HepG2 (cell line): ENCODE measurements around the gene THOC6. TPM values are rescaled to one million over a fixed set of nuclear protein-coding genes. Genes with fewer than 3 reads are reported as not detected.

Experiments used
- ATAC-seq: fragments of 200-7000 bp; cut with Tn5 transposase; 3 replicates; pipeline ENCODE4 v1.9.1; 2020; ENCODE audit warnings: mild to moderate bottlenecking, moderate library complexity
- BruUV-seq: library from RNA; stranded (reverse); fragments of 400-500 nt; replicated peaks from 2 replicates; lab custom pipeline; 2021; lab: Mats Ljungman, UMichigan
- CTCF ChIA-PET: fragments of 300-600 bp; formaldehyde crosslinking; extraction: SDS; loops from one replicate; lab custom pipeline; 2021; ENCODE audit warnings: low total read pairs, inconsistent platforms, low intra/inter-chr PET ratio; lab: Yijun Ruan, JAX
- POLR2A ChIA-PET: fragments of 350-600 bp; sonication (Branson Sonifier 250); formaldehyde crosslinking; loops from one replicate; lab custom pipeline; 2020; ENCODE audit warnings: antibody characterized with exemption, inconsistent platforms; lab: Yijun Ruan, JAX
- DNase-seq: peaks from one replicate; pipeline ENCODE4 v3.0.0-alpha.2; 2015; ENCODE audit warnings: low spot score
- FAIRE-seq: peaks from 3 replicates; lab custom pipeline; 2011; peaks lifted over from hg19 to GRCh38; lab: Jason Lieb, UNC
- H2AFZ ChIP-seq: one replicate; pipeline ENCODE4 v1.6.1; 2011; ENCODE audit warnings: low read length, inconsistent platforms
- H3K27ac ChIP-seq: fragments of 300-600 bp; 3 replicates; pipeline ENCODE4 v1.8.0; 2011; ENCODE audit warnings: mixed run types, mild to moderate bottlenecking, mixed read lengths, low read length, inconsistent platforms; ENCODE audit not compliant: insufficient read depth; ENCODE audit errors: extremely low read length
- H3K27me3 ChIP-seq, 2 experiments: fragments of 200-600 bp in 1 of 2; 2 replicates in 1 of 2; 3 replicates in 1 of 2; pipeline versions ENCODE4 v1.6.0 to v1.8.0; 2011; ENCODE audit warnings: low read length in 2 of 2, mild to moderate bottlenecking in 2 of 2, moderate library complexity in 2 of 2, inconsistent platforms in 1 of 2; ENCODE audit not compliant: insufficient read depth in 2 of 2, control insufficient read depth in 1 of 2
- H3K36me3 ChIP-seq, 2 experiments: fragments of 200-600 bp in 1 of 2; replicated peaks in 1 of 2; 2 replicates in 1 of 2; 3 replicates in 1 of 2; pipeline versions ENCODE4 v1.5.1 to v1.8.0; 2011; ENCODE audit warnings: low read length in 2 of 2, inconsistent platforms in 1 of 2; ENCODE audit not compliant: insufficient read depth in 2 of 2, control insufficient read depth in 1 of 2
- H3K4me1 ChIP-seq: 2 replicates; pipeline ENCODE4 v1.5.1; 2012; ENCODE audit warnings: low read length, inconsistent platforms; ENCODE audit not compliant: insufficient read depth
- H3K4me2 ChIP-seq: 2 replicates; pipeline ENCODE4 v1.6.0; 2011; ENCODE audit warnings: low read depth, low read length, inconsistent platforms
- H3K4me3 ChIP-seq, 3 experiments: fragments of 200-600 bp in 1 of 3; sonication (generic), shearing (Covaris generic) in 1 of 3; replicated peaks in 1 of 3; 2 replicates each; pipeline ENCODE4 v1.5.1; 2011 to 2016; ENCODE audit warnings: low read length in 3 of 3, inconsistent platforms in 2 of 3, low read depth in 2 of 3, mild to moderate bottlenecking in 2 of 3, control low read depth in 1 of 3, mixed read lengths in 1 of 3; ENCODE audit not compliant: insufficient read depth in 1 of 3
- H3K79me2 ChIP-seq: one replicate; pipeline ENCODE4 v1.6.1; 2011; ENCODE audit warnings: low read length, inconsistent platforms; ENCODE audit not compliant: insufficient read depth
- H3K9ac ChIP-seq: 2 replicates; pipeline ENCODE4 v1.6.0; 2011; ENCODE audit warnings: mild to moderate bottlenecking, low read depth, low read length, inconsistent platforms; ENCODE audit not compliant: insufficient read depth
- H3K9me3 ChIP-seq: 2 replicates; pipeline ENCODE4 v1.5.1; 2012; ENCODE audit warnings: mild to moderate bottlenecking, low read length
- H4K20me1 ChIP-seq: 2 replicates; pipeline ENCODE4 v1.6.0; 2011; ENCODE audit warnings: inconsistent platforms, mild to moderate bottlenecking, low read length, moderate library complexity; ENCODE audit not compliant: insufficient read depth
- EZH2 ChIP-seq: conservative IDR thresholded peaks from 2 replicates; pipeline ENCODE4 v1.6.1; 2012; ENCODE audit warnings: mild to moderate bottlenecking, low read depth, low read length, moderate library complexity
- FOSL2 ChIP-seq: sonication (generic); formaldehyde crosslinking; IDR thresholded peaks from 2 replicates; pipeline ENCODE4 v1.4.0; 2020; ENCODE audit warnings: missing genetic modification reagents
- FUBP1 ChIP-seq: sonication (generic); formaldehyde crosslinking; IDR thresholded peaks from 2 replicates; pipeline ENCODE4 v1.5.1; 2020; ENCODE audit warnings: missing genetic modification reagents, mild to moderate bottlenecking, borderline replicate concordance
- KLF12 ChIP-seq: sonication (generic); formaldehyde crosslinking; IDR thresholded peaks from 2 replicates; pipeline ENCODE4 v1.4.0; 2020; ENCODE audit warnings: missing genetic modification reagents, borderline replicate concordance
- NKX3-1 ChIP-seq: sonication (generic); formaldehyde crosslinking; IDR thresholded peaks from 2 replicates; pipeline ENCODE4 v1.5.0; 2020; ENCODE audit warnings: missing genetic modification reagents
- NR2F1 ChIP-seq, 2 experiments: fragments of 450-650 bp in 1 of 2; formaldehyde crosslinking in 1 of 2; IDR thresholded peaks; 2 replicates each; pipeline versions ENCODE4 v1.5.0 to v1.6.1; 2016 to 2020; ENCODE audit warnings: mild to moderate bottlenecking in 1 of 2, missing compliant biosample characterization in 1 of 2, missing genetic modification reagents in 1 of 2, moderate library complexity in 1 of 2
- TOE1 ChIP-seq: sonication (generic); formaldehyde crosslinking; IDR thresholded peaks from 2 replicates; pipeline ENCODE4 v1.4.0; 2020; ENCODE audit warnings: mild to moderate bottlenecking, missing genetic modification reagents
- ZNF224 ChIP-seq: sonication (generic); formaldehyde crosslinking; IDR thresholded peaks from 2 replicates; pipeline ENCODE4 v1.5.0; 2020; ENCODE audit warnings: mild to moderate bottlenecking, missing genetic modification reagents
- ZNF253 ChIP-seq: sonication (generic); formaldehyde crosslinking; IDR thresholded peaks from 2 replicates; pipeline ENCODE4 v1.8.0; 2022; ENCODE audit warnings: mild to moderate bottlenecking, missing genetic modification reagents, borderline replicate concordance
- ZNF430 ChIP-seq: sonication (generic); formaldehyde crosslinking; IDR thresholded peaks from 2 replicates; pipeline ENCODE4 v1.9.0; 2021; ENCODE audit warnings: mild to moderate bottlenecking, missing genetic modification reagents
- ZNF576 ChIP-seq: sonication (generic); formaldehyde crosslinking; IDR thresholded peaks from 2 replicates; pipeline ENCODE4 v1.4.0; 2020; ENCODE audit warnings: mild to moderate bottlenecking, missing genetic modification reagents
- ZNF616 ChIP-seq: sonication (generic); formaldehyde crosslinking; IDR thresholded peaks from 2 replicates; pipeline ENCODE4 v1.5.0; 2020; ENCODE audit warnings: low read depth, mild to moderate bottlenecking, missing genetic modification reagents
- WGBS: methylation state at CpG from one replicate; pipeline ENCODE4 v1.1.6; 2017; ENCODE audit warnings: low lambda C conversion rate; 5-methylcytosine and 5-hydroxymethylcytosine counted together
- in situ Hi-C: cut with HindIII; loops from 2 replicates; pipeline ENCODE4 v1.10.0; 2017; ENCODE audit warnings: low pct_unique_long_range_greater_than_20kb; ENCODE audit not compliant: extremely low pct_ligation_motif_present
- intact Hi-C: fragments of 100-400 bp; cut with micrococcal nuclease; formaldehyde crosslinking; loops from one replicate; pipeline ENCODE4 v1.10.0; 2022; ENCODE audit not compliant: unreplicated experiment
- polyA plus RNA-seq, 8 experiments: library from polyadenylated mRNA; depleted of rRNA in 3 of 8; stranded (reverse) in 7 of 8; unstranded in 1 of 8; fragments of >200 nt; fragmentation: Illumina TruSeq in 4 of 8; extraction: Trizol in 4 of 8; gene quantifications; 2 replicates each; pipeline versions ENCODE4 v1.2.1 to v1.2.3, GENCODE V29; 2011 to 2016; ENCODE audit warnings: low read depth in 4 of 8, missing spikeins in 1 of 8, mixed read lengths in 1 of 8; ENCODE audit not compliant: insufficient read depth in 1 of 8
- total RNA-seq, 5 experiments: library from RNA; depleted of rRNA; stranded (reverse); fragments of >200 nt; fragmentation: Illumina TruSeq; extraction: Trizol; gene quantifications; 2 replicates each; pipeline ENCODE4 v1.2.3, GENCODE V29; 2016; ENCODE audit warnings: low read depth in 1 of 5
- TF ChIP-seq, protein P1 (sequence below): sonication (generic); formaldehyde crosslinking; IDR thresholded peaks from 2 replicates; pipeline ENCODE4 v1.5.1; 2020; ENCODE audit warnings: missing genetic modification reagents, mild to moderate bottlenecking, borderline replicate concordance
- TF ChIP-seq, protein P2 (sequence below): sonication (generic); formaldehyde crosslinking; IDR thresholded peaks from 2 replicates; pipeline ENCODE4 v1.4.0; 2020; ENCODE audit warnings: mild to moderate bottlenecking, missing genetic modification reagents, borderline replicate concordance

THOC6 gene
- total and polyA plus RNA-seq, 2 of the 13 experiments (the other 11 are each of a cell fraction or from before 2014, with no cell fraction given): 32.1 to 37.0 TPM

- TF ChIP-seq, protein P1, sequence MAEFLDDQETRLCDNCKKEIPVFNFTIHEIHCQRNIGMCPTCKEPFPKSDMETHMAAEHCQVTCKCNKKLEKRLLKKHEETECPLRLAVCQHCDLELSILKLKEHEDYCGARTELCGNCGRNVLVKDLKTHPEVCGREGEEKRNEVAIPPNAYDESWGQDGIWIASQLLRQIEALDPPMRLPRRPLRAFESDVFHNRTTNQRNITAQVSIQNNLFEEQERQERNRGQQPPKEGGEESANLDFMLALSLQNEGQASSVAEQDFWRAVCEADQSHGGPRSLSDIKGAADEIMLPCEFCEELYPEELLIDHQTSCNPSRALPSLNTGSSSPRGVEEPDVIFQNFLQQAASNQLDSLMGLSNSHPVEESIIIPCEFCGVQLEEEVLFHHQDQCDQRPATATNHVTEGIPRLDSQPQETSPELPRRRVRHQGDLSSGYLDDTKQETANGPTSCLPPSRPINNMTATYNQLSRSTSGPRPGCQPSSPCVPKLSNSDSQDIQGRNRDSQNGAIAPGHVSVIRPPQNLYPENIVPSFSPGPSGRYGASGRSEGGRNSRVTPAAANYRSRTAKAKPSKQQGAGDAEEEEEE (CRISPR knock-in tag): no peak
- 0 out of 4 replicates have a peak, but pooled peaks of 1 of the 2 experiments have one; percentile 13 for TF ChIP-seq NR2F1 (CRISPR knock-in tag; IDR thresholded peaks at IDR 0.05)
- TF ChIP-seq, all 625 proteins: peak for 12
These were observed 18.5 kb downstream of the THOC6 start (continued) for GRCh38 chr16:3042376-3042775.

DNA sequence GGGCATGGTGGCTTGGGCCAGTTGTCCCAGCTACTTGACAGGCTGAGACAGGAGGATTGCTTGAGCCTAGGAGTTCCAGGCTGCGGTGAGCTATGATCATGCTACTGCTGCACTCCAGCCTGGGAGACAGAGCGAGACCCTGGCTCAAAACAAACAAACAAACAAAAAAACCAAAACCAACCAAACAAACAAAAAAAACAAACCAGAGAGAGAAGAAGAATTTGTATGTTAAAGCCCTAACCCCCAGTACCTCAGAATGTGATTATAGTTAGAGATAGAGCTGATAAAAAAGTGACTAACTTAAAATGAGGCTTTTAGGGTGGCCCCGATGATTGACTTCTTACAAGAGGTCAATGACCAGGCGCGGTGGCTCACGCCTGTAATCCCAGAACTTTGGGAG lies 20.9 kb downstream of the THOC6 start:
- Histone ChIP-seq H3K9me3 (no peaks in the 10 kb centered on the region), H3K4me3 (no peak overlapping the region), H3K4me1 (peaks cover 25% of the 10 kb centered on the region), H3K36me3 (no peaks in the 10 kb centered on the region), H2AFZ (no peak overlapping the region), H4K20me1 (no peaks in the 10 kb centered on the region), H3K79me2 (no peaks in the 10 kb centered on the region), H3K27me3 (peaks cover 12 to 70% of the 10 kb centered on the region in 2 experiments), H3K4me2 (no peak overlapping the region), H3K27ac (no peak overlapping the region), H3K9ac (no peak overlapping the region)
- BruUV-seq: no TSS peak
- intact Hi-C loops: no loop called here
- in situ Hi-C loops: no loop called here
- 51% methylated on average over 5 of the region's 6 CpGs for WGBS
- ChIA-PET CTCF (no interaction called here), POLR2A (interaction anchor here (0.9 to 1.4 kb wide), 2 partner anchors 21 to 42 kb away, joined by 3 to 5 read pairs; partner anchors contain the start of gene IL32)
- no peak for ATAC-seq
- DNase-seq: no peak
- no peak for FAIRE-seq
- TF ChIP-seq NKX3-1 (CRISPR knock-in tag): no peak
- TF ChIP-seq ZNF430 (CRISPR knock-in tag): no peak
- no peak for TF ChIP-seq EZH2
- TF ChIP-seq, protein P2, sequence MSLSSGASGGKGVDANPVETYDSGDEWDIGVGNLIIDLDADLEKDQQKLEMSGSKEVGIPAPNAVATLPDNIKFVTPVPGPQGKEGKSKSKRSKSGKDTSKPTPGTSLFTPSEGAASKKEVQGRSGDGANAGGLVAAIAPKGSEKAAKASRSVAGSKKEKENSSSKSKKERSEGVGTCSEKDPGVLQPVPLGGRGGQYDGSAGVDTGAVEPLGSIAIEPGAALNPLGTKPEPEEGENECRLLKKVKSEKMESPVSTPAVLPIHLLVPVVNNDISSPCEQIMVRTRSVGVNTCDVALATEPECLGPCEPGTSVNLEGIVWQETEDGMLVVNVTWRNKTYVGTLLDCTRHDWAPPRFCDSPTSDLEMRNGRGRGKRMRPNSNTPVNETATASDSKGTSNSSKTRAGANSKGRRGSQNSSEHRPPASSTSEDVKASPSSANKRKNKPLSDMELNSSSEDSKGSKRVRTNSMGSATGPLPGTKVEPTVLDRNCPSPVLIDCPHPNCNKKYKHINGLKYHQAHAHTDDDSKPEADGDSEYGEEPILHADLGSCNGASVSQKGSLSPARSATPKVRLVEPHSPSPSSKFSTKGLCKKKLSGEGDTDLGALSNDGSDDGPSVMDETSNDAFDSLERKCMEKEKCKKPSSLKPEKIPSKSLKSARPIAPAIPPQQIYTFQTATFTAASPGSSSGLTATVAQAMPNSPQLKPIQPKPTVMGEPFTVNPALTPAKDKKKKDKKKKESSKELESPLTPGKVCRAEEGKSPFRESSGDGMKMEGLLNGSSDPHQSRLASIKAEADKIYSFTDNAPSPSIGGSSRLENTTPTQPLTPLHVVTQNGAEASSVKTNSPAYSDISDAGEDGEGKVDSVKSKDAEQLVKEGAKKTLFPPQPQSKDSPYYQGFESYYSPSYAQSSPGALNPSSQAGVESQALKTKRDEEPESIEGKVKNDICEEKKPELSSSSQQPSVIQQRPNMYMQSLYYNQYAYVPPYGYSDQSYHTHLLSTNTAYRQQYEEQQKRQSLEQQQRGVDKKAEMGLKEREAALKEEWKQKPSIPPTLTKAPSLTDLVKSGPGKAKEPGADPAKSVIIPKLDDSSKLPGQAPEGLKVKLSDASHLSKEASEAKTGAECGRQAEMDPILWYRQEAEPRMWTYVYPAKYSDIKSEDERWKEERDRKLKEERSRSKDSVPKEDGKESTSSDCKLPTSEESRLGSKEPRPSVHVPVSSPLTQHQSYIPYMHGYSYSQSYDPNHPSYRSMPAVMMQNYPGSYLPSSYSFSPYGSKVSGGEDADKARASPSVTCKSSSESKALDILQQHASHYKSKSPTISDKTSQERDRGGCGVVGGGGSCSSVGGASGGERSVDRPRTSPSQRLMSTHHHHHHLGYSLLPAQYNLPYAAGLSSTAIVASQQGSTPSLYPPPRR (CRISPR knock-in tag): no peak
- no peak for TF ChIP-seq ZNF224 (CRISPR knock-in tag)
- no peak for TF ChIP-seq ZNF253 (CRISPR knock-in tag)
- no peak for TF ChIP-seq FOSL2 (CRISPR knock-in tag)
- no peak for TF ChIP-seq FUBP1
- no peak for TF ChIP-seq ZNF576 (CRISPR knock-in tag)
- TF ChIP-seq KLF12 (CRISPR knock-in tag): no peak
- TF ChIP-seq TOE1 (CRISPR knock-in tag): no peak
- TF ChIP-seq ZNF616 (CRISPR knock-in tag): no peak
